GM12892 (cell line): ENCODE results near the gene AURKB.

Source experiments
- POLR2A ChIP-seq: IDR thresholded peaks from 2 replicates; pipeline ENCODE4 v1.6.1; 2011; ENCODE audit warnings: low read depth, low read length, control low read depth
- TAF1 ChIP-seq: IDR thresholded peaks from 2 replicates; pipeline ENCODE4 v1.6.1; 2011; ENCODE audit warnings: low read depth, mild to moderate bottlenecking, control low read depth, low read length, borderline replicate concordance

- TF ChIP-seq POLR2A = peak; percentile 68
- TF ChIP-seq TAF1 = no peak
Observed at GRCh38 chr17:8225813-8226535, 15.6 kb upstream of the AURKB start.
